ENCODE results near the gene FAM107B. TPM values are rescaled to one million over a fixed set of nuclear protein-coding genes. Genes with fewer than 3 reads are reported as not detected.

The FAM107B gene
- total and polyA plus RNA-seq, 2 experiments from 2014 or later = 11.0 to 17.6 TPM

DNA sequence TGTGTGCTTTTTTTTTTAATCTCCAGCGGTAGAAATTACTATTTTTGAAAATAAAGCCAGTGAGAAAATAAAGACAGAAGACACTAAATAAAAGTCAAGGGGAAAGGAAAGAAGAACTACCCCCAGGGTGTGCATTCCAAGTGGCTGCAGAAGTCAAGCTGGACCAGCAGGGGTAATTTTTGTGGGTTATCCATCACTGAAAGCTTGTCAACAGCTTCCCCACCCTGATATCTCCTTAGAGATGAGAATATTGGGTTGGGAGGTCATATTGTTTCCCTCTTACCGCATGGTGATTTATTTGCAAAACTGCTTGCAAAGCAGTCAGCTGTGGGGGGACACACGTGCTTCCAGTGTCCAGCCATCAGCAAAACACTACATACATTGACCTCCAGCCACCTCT lies 46.4 kb downstream of the FAM107B start:
- Histone ChIP-seq H3K4me2 (no peak overlapping the region), H3K9me2 (ENCODE audit: insufficient read depth) (0 out of 2 replicates have a peak, but pooled peaks cover 4% of the 10 kb centered on the region), H3K27me3 (ENCODE audit: insufficient read depth) (no peaks in the 10 kb centered on the region), H3F3A (replicated peaks; ENCODE audit: low read depth) (no peaks in the 10 kb centered on the region), H3K36me3 (ENCODE audit: insufficient read depth) (no peaks in the 10 kb centered on the region), H2AFZ (no peak overlapping the region), H3K4me1 (ENCODE audit: insufficient read depth) (no peaks in the 10 kb centered on the region), H3K27ac (ENCODE audit: low read depth) (no peak overlapping the region), H3K4me3 (no peak overlapping the region), H4K20me1 (replicated peaks; ENCODE audit: insufficient read depth) (no peaks in the 10 kb centered on the region), H3K79me2 (replicated peaks; ENCODE audit: insufficient read depth) (no peaks in the 10 kb centered on the region)
- no peak overlapping the region for H3K4me3 Mint-ChIP-seq
- no peak for ATAC-seq
- H3K4me1 Mint-ChIP-seq = no peaks in the 10 kb centered on the region
- H3K27ac Mint-ChIP-seq = no peak overlapping the region
- H3K36me3 Mint-ChIP-seq (ENCODE audit: low read depth) = no peaks in the 10 kb centered on the region
- no peak for TF ChIP-seq EZH2 (IDR thresholded peaks at IDR 0.05; ENCODE audit: low read depth, unreplicated experiment)
- TF ChIP-seq CREB1 (CRISPR knock-in tag; IDR thresholded peaks at IDR 0.05; ENCODE audit: low read depth) = no peak
- TF ChIP-seq, protein P1, sequence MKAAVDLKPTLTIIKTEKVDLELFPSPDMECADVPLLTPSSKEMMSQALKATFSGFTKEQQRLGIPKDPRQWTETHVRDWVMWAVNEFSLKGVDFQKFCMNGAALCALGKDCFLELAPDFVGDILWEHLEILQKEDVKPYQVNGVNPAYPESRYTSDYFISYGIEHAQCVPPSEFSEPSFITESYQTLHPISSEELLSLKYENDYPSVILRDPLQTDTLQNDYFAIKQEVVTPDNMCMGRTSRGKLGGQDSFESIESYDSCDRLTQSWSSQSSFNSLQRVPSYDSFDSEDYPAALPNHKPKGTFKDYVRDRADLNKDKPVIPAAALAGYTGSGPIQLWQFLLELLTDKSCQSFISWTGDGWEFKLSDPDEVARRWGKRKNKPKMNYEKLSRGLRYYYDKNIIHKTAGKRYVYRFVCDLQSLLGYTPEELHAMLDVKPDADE (IDR thresholded peaks at IDR 0.05) = no peak
- no peak for TF ChIP-seq ZNF331 (CRISPR knock-in tag; IDR thresholded peaks at IDR 0.05; ENCODE audit: low read depth)
- TF ChIP-seq EZH2phosphoT487 (IDR thresholded peaks at IDR 0.05; ENCODE audit: unreplicated experiment) = no peak
- TF ChIP-seq, protein P2, sequence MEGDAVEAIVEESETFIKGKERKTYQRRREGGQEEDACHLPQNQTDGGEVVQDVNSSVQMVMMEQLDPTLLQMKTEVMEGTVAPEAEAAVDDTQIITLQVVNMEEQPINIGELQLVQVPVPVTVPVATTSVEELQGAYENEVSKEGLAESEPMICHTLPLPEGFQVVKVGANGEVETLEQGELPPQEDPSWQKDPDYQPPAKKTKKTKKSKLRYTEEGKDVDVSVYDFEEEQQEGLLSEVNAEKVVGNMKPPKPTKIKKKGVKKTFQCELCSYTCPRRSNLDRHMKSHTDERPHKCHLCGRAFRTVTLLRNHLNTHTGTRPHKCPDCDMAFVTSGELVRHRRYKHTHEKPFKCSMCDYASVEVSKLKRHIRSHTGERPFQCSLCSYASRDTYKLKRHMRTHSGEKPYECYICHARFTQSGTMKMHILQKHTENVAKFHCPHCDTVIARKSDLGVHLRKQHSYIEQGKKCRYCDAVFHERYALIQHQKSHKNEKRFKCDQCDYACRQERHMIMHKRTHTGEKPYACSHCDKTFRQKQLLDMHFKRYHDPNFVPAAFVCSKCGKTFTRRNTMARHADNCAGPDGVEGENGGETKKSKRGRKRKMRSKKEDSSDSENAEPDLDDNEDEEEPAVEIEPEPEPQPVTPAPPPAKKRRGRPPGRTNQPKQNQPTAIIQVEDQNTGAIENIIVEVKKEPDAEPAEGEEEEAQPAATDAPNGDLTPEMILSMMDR (conservative IDR thresholded peaks at IDR 0.05; ENCODE audit: low read depth in 2 of 2) = no peak
- TF ChIP-seq, protein P3, sequence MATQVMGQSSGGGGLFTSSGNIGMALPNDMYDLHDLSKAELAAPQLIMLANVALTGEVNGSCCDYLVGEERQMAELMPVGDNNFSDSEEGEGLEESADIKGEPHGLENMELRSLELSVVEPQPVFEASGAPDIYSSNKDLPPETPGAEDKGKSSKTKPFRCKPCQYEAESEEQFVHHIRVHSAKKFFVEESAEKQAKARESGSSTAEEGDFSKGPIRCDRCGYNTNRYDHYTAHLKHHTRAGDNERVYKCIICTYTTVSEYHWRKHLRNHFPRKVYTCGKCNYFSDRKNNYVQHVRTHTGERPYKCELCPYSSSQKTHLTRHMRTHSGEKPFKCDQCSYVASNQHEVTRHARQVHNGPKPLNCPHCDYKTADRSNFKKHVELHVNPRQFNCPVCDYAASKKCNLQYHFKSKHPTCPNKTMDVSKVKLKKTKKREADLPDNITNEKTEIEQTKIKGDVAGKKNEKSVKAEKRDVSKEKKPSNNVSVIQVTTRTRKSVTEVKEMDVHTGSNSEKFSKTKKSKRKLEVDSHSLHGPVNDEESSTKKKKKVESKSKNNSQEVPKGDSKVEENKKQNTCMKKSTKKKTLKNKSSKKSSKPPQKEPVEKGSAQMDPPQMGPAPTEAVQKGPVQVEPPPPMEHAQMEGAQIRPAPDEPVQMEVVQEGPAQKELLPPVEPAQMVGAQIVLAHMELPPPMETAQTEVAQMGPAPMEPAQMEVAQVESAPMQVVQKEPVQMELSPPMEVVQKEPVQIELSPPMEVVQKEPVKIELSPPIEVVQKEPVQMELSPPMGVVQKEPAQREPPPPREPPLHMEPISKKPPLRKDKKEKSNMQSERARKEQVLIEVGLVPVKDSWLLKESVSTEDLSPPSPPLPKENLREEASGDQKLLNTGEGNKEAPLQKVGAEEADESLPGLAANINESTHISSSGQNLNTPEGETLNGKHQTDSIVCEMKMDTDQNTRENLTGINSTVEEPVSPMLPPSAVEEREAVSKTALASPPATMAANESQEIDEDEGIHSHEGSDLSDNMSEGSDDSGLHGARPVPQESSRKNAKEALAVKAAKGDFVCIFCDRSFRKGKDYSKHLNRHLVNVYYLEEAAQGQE (IDR thresholded peaks at IDR 0.05; ENCODE audit: unreplicated experiment) = no peak
- no peak for TF ChIP-seq POLR2AphosphoS5 (IDR thresholded peaks at IDR 0.05; ENCODE audit: low read depth)
- no peak for TF ChIP-seq STAT1 (IDR thresholded peaks at IDR 0.05; ENCODE audit: unreplicated experiment)
- TF ChIP-seq, protein P4, sequence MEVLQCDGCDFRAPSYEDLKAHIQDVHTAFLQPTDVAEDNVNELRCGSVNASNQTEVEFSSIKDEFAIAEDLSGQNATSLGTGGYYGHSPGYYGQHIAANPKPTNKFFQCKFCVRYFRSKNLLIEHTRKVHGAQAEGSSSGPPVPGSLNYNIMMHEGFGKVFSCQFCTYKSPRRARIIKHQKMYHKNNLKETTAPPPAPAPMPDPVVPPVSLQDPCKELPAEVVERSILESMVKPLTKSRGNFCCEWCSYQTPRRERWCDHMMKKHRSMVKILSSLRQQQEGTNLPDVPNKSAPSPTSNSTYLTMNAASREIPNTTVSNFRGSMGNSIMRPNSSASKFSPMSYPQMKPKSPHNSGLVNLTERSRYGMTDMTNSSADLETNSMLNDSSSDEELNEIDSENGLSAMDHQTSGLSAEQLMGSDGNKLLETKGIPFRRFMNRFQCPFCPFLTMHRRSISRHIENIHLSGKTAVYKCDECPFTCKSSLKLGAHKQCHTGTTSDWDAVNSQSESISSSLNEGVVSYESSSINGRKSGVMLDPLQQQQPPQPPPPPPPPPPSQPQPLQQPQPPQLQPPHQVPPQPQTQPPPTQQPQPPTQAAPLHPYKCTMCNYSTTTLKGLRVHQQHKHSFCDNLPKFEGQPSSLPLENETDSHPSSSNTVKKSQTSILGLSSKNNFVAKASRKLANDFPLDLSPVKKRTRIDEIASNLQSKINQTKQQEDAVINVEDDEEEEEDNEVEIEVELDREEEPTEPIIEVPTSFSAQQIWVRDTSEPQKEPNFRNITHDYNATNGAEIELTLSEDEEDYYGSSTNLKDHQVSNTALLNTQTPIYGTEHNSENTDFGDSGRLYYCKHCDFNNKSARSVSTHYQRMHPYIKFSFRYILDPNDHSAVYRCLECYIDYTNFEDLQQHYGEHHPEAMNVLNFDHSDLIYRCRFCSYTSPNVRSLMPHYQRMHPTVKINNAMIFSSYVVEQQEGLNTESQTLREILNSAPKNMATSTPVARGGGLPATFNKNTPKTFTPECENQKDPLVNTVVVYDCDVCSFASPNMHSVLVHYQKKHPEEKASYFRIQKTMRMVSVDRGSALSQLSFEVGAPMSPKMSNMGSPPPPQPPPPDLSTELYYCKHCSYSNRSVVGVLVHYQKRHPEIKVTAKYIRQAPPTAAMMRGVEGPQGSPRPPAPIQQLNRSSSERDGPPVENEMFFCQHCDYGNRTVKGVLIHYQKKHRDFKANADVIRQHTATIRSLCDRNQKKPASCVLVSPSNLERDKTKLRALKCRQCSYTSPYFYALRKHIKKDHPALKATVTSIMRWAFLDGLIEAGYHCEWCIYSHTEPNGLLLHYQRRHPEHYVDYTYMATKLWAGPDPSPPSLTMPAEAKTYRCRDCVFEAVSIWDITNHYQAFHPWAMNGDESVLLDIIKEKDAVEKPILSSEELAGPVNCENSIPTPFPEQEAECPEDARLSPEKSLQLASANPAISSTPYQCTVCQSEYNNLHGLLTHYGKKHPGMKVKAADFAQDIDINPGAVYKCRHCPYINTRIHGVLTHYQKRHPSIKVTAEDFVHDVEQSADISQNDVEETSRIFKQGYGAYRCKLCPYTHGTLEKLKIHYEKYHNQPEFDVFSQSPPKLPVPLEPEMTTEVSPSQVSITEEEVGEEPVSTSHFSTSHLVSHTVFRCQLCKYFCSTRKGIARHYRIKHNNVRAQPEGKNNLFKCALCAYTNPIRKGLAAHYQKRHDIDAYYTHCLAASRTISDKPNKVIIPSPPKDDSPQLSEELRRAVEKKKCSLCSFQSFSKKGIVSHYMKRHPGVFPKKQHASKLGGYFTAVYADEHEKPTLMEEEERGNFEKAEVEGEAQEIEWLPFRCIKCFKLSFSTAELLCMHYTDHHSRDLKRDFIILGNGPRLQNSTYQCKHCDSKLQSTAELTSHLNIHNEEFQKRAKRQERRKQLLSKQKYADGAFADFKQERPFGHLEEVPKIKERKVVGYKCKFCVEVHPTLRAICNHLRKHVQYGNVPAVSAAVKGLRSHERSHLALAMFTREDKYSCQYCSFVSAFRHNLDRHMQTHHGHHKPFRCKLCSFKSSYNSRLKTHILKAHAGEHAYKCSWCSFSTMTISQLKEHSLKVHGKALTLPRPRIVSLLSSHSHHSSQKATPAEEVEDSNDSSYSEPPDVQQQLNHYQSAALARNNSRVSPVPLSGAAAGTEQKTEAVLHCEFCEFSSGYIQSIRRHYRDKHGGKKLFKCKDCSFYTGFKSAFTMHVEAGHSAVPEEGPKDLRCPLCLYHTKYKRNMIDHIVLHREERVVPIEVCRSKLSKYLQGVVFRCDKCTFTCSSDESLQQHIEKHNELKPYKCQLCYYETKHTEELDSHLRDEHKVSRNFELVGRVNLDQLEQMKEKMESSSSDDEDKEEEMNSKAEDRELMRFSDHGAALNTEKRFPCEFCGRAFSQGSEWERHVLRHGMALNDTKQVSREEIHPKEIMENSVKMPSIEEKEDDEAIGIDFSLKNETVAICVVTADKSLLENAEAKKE (CRISPR knock-in tag; IDR thresholded peaks at IDR 0.05) = no peak
- TF ChIP-seq NANOG (IDR thresholded peaks at IDR 0.05; ENCODE audit: borderline replicate concordance) = no peak
- TF ChIP-seq JUNB (IDR thresholded peaks at IDR 0.05; ENCODE audit: unreplicated experiment) = no peak
- TF ChIP-seq ZNF114 (CRISPR knock-in tag; IDR thresholded peaks at IDR 0.05) = no peak
- peaks cover 14% of the 10 kb centered on the region; the same call in 2 of the 3 replicates for H3K9me3 Mint-ChIP-seq
- H3K27me3 Mint-ChIP-seq (ENCODE audit: insufficient read depth, low read depth, poor library complexity) = no peaks in the 10 kb centered on the region
- DNase-seq (ENCODE audit: low spot score) = no peak

Measured in GM23338 (cell line).